Tongue (tissue), 2 donors: ENCODE results near the gene KAZN. TPM values are rescaled to one million over a fixed set of nuclear protein-coding genes. Genes with fewer than 3 reads are reported as not detected.

Source experiments
- DNase-seq: peaks from one replicate; pipeline ENCODE4 v3.0.0-alpha.2; 2015
- total RNA-seq: library from RNA; depleted of rRNA; stranded (reverse); fragments of >200 nt; gene quantifications from one replicate; pipeline ENCODE4 v1.2.3, GENCODE V29; 2014

KAZN gene
- total RNA-seq, 1 donor from 2014 or later: 12.3 TPM

DNA sequence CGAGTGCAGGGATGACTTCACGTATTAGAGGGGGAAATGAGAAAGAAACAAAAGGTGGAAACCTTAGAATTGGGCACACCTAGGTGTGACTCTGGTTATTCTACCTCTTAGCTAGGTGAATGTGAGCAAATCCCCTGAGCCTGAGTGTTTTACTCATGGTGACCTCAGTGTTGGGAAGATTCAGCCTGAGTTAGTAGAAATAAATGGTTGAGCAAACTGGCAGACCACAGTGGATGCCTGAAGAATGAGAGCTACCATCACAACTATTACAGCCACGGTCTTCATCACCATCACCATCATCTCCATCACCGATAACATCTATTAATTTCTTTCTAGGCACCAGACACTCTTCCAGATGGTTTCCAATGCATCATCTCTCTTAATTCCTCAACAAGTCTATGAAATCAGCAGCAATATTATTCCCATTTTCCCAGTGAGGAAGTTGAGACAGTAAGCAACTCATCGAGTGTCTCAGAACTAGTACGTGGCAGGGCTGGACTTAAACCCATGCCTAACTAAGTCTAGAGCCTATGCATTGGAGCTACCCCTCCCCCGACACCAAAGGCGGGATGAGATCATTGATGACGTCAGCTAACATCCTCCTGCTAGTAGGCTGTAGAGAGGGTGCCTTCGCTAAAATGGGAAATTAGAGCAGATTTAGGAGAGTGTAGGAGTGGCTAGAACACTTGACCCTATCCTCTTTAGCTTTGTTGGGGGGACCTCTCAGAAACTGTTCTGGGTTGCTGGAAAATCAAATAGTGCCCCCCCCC is 7.9 kb upstream of the KAZN start:
- no peak for DNase-seq

- DNase-seq: no peak
Observed at GRCh38 chr1:14591600-14591999, 6.9 kb upstream of the KAZN start.

GRCh38 chr1:14592004-14592631 is 6.4 kb upstream of the KAZN start:
- DNase-seq: no peak

- no peak for DNase-seq
Observed at GRCh38 chr1:14593302-14593701, 5.2 kb upstream of the KAZN start.

GRCh38 chr1:14594045-14594444 is 4.4 kb upstream of the KAZN start:
- no peak for DNase-seq

GRCh38 chr1:14596591-14596990 is 1.9 kb upstream of the KAZN start:
- DNase-seq: no peak

DNA sequence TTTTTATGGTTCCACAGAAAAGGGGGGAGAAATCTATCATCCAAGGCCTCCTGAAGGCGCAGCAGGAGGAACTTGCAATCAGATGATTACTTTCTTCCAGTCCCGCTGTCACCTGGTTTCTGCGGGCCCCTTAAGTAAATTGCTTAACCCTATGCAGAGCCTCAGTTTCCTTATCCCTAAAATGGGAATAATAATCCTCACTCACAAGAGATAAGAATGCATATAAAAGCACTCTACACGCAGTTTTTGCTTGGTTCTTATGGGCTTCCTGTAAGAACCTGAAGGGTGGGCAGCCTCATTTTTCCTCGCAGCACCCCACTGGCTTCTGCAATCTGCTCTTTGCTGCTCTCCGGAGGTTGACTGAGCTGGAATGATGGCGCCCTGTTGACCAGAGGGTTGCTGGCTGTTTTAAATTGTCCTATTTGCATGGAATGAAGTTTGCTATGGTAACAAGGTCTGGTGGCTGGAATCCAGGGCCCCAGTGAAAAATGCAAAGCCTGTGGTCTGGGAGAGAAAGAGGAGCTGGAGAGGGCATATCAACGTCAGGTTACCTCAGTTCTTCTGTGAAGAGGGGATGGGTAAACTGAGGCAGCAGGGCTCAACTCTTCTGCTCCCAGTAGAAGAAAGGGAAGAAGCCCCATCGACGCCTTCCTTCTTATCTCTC is 1.0 kb upstream of the KAZN start:
- peak; percentile 40 for DNase-seq

DNA sequence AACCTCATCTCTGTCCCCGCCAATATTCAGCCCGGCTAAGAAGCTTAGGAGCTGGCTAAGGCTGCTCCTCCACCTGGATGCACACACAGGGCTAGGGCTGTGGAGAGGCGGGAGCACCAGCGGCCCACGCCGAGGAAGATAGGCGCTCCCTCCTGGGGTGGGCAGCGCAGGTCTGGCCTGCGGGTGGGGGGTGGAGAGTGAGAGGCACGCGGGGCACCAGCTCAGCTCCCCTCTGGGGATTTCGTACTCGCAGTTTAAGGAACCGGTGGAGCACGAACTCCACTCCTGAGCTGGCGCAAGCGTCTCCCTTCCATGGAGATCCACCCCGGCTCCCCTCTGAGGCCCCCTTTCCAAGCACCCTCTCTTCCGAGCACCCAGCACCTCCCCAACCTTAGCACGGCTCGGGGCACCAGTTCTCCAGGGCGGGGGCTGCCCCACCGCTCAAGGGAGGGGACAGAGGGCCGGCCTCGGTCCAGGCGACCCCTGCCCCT is 433 bp upstream of the KAZN start:
- DNase-seq: peak; percentile 37

- DNase-seq: peak; percentile 40
Observed at GRCh38 chr1:14599183-14599791, 802 bp downstream of the KAZN start.

GRCh38 chr1:14599800-14600199 is 1.3 kb downstream of the KAZN start:
- DNase-seq: no peak

DNA sequence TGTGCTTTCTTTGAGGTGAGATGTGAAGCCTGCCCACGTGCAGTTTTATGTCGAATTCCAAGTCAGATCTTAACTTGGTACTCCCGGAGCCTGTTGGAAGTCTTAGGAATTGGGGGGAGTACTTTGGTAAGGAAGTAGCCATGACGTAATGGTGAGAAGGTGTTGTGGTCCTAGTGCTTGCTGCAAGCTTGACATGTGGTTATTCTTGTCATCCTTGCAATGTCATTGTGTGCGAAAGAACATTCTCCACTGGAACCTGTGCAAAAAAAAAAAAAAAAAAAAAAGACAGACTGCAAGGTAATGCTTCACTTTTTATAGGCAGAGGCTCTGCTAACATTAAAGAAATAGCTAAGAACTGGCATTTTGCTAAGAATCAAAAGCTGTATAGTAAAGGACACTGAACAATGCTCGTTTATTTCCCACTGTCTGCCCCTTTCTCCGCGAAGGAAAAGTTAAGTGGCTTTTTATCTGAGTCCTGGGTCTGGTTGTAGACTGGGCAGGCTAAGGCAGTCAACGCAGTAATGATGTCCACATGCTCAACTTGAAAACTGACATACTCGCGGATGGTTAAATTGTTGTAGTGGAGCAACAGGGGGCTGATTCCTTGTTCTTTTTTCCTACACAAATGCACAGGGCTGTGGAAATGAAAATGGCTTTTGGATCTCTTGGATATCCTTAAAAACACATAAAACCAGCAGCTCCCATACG is 2.1 kb downstream of the KAZN start:
- DNase-seq: peak; percentile 32

DNA sequence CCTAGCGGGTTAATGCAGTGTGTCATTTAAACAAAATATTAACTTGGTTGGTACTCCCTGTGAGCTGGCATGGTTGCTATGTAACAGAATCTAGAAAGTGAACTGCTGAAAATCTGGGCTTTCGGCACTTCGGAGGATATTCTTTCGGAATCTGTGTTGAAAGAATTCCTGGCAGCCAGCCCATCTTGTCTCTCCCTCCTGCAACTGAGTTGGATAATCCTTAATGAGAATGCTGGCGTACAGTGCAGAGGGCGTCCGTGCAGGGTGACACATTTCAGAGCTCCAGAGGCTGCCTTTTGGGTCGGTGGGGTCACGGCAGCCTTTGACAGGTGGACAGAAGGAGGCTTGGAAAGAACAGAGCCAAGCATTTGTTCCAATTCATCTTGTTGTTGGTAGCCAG is 3.7 kb downstream of the KAZN start:
- DNase-seq: peak; percentile 88

- no peak for DNase-seq
Observed at GRCh38 chr1:14603645-14604044, 5.2 kb downstream of the KAZN start.

DNA sequence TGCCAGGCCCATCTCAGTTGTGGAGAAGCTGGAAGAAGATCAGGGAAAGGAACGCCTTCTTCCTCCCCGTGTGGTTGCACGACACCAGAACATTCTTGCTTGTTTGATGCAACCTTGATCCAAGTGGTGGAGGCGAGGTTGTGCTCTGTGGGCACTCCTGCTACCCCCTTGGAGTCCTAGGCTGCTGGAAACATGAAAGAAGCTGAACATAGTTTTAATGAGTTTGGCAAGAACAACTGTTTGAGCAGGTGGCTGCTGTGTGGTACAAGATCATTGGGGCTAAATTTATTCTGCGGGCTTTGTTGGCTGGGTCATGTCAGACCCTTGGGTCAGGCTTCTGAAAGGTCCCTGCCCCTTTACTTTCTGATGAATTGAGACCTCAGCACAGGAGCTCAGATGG is 5.9 kb downstream of the KAZN start:
- DNase-seq: no peak

GRCh38 chr1:14605945-14606344 is 7.5 kb downstream of the KAZN start:
- no peak for DNase-seq

- DNase-seq: peak; percentile 39
Observed at GRCh38 chr1:14606632-14607031, 8.1 kb downstream of the KAZN start.

DNA sequence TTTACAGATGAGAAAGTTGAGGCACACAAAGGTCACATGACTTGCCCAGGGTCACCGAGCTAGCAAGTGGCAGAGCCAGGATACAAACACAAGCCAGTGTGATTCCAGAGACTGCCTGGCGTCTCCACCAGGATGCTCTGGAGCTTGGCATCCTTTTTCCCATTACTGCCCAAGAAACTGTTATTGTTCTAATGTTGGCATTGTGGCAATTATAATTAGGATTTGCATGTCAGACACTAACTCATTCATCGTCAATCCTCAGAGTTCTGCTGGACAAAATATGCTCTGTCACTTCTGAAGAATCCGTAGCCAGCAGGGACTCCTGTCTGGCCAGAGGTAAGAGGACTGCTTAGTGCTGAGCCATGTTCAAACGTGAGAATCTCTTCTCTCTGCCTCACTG is 8.8 kb downstream of the KAZN start:
- DNase-seq: no peak

- no peak for DNase-seq
Observed at GRCh38 chr1:14608308-14608707, 9.8 kb downstream of the KAZN start.

DNA sequence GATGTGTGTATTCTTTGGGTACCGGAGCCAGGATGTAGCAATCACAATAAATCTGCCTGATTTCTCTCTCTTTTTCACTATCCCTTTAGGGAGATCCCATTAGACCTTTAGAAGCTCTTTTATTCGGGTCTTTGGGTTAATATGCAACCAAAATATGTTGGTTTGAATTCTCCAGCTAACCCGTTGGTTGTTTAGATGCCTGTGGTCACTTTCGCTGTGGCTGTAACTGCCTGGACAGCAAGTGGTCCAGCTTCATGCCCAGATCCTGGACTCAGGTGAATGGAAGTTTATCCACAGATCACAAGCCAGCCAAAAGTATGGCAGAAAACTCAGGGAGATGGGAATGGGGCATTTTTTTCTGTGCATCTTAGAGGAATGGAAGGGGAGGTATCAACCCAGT is 12.3 kb downstream of the KAZN start:
- no peak for DNase-seq

- DNase-seq: no peak
Observed at GRCh38 chr1:14611792-14612191, 13.3 kb downstream of the KAZN start.

GRCh38 chr1:14612256-14612655 is 13.8 kb downstream of the KAZN start:
- DNase-seq: no peak

GRCh38 chr1:14613926-14614325 is 15.4 kb downstream of the KAZN start:
- DNase-seq: peak; percentile 19
